Loucy (cell line): ENCODE data around the gene ZNF865.

Source experiments
- CTCF ChIP-seq: fragments of 200-600 bp; sonication (generic); conservative IDR thresholded peaks from 2 replicates; pipeline ENCODE4 v1.5.1; 2014; ENCODE audit warnings: mild to moderate bottlenecking, antibody characterized with exemption, low read length
- EZH2phosphoT487 ChIP-seq: fragments of 200-600 bp; IDR thresholded peaks from 2 replicates; pipeline ENCODE4 v1.6.1; 2018; ENCODE audit warnings: antibody characterized with exemption, mild to moderate bottlenecking, moderate library complexity, borderline replicate concordance

- TF ChIP-seq CTCF (no peak), EZH2phosphoT487 (no peak)
Measured at GRCh38 chr19:55613930-55614710, 8.7 kb downstream of the ZNF865 start.
